ENCODE measurements around the gene SRRT.

SRRT gene

GRCh38 chr7:100882785-100883526 is 8.1 kb downstream of the SRRT start:
- DNase-seq: no peak

DNA sequence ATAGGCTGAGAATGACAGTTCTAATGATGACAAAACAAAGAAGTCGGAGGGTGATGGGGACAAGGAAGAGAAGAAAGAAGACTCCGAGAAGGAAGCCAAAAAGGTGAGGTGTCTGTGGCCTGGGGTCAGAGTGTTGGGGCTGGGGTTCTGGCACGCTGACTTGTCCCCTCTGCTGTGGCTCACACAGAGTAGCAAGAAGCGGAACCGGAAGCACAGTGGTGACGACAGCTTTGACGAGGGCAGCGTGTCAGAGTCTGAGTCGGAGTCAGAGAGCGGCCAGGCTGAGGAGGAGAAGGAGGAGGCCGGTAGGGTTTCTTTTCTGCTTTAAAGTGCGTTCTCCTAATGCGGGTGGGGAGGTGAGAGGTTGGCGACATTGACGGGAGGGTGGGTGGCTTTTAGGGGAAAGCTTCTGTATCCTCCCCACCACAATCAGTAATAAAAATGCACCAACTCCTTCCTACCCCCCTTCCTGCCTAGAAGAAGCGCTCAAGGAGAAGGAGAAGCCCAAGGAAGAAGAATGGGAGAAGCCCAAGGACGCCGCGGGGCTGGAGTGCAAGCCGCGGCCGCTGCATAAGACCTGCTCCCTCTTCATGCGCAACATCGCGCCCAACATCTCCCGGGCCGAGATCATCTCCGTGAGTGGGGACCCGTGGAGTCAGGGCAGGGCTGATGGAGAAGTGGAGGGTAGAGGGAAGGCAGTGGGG is 10.0 kb downstream of the SRRT start:
- peak; percentile 41 for DNase-seq

DNA sequence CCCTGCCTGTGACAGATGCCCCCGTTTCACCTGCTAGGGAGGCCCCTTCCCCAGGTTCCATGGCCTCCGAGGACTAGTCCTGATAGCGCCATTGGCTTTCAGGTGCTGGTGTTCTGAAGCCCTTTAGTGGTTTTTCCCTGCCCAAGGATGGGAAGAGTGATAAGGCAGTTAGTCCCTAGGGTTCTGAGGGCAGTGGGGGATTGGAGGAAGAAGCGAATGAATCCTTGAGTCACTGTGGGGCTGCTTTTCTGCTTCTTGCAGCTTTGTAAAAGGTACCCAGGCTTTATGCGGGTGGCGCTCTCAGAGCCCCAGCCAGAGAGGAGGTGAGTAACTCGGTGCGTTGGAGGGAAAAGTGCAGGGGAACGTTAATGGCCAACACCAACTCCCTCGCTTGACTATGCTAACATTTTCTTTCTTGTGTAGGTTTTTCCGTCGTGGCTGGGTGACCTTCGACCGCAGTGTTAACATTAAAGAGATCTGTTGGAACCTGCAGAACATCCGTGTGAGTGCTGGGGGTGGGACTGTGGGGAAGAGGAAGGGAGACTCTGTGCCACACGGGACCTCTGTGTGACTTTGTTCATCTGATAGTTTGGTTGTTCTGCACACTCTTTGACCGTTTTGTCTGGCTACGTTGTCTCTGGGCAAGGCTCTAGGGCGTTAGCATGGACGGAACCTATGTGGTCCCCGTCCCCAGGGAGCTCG is 10.7 kb downstream of the SRRT start:
- DNase-seq: no peak

GRCh38 chr7:100886142-100886935 is 11.4 kb downstream of the SRRT start:
- no peak for DNase-seq

- DNase-seq: no peak
Observed at GRCh38 chr7:100886936-100887515, 12.1 kb downstream of the SRRT start.

DNA sequence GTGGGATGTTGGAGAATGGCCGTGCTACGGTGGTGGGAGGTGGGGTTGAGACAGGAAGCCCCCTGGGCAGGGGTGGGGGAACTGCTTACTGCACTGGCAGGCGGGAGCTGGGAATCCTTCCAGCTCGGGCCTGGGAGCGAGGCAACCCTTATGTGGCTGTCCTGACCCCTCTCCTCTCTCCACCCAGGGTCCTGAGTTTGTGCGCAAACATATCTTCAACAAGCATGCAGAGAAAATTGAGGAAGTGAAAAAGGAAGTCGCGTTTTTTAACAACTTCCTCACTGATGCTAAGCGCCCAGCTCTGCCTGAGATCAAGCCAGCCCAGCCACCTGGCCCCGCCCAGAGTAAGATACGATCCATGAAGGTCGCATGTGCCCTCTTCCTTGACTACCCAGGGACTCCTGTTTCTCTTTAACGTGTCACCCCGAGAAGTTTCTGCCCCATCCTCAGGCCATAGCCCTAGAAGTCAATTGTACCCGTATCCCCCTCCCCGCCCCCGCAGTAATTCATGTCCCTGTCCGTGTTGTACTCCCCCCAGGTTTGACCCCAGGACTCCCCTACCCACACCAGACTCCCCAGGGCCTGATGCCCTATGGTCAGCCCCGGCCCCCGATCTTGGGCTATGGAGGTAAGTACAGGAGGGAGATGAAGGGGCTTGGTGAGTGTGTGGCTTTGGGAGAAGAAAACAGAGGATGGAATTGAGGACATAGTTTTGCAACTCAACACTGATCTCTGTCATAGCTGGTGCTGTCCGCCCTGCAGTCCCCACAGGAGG is 12.8 kb downstream of the SRRT start:
- DNase-seq: peak; percentile 76

DNA sequence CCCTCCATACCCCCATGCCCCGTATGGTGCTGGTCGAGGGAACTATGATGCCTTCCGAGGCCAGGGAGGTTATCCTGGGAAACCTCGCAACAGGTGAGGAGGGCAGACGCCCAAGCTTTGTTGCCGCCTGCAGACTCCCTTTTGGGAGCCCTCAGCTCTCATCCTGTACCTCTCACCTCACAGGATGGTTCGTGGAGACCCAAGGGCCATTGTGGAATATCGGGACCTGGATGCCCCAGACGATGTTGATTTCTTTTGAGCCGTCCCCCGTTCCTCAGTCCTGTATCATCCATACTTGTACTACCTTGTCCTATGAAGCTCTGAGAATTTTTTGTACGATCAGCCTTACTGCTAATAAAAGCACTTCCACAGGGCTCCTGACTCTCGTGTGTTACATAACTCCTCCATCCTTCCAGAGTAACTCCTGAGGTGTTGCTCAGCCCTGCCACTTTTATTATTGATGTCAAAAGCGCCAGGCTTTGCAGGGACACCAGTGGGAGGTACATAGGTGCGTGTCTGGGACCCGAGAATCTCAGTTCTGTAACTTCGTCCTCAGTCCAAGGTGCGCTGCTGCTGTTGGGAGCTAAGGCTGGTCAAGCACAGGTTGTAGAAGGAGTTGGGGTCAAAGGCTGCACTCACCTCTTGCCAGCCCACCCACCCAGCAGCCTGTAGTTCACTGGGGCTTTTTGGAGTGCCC is 13.5 kb downstream of the SRRT start:
- no peak for DNase-seq

DNA sequence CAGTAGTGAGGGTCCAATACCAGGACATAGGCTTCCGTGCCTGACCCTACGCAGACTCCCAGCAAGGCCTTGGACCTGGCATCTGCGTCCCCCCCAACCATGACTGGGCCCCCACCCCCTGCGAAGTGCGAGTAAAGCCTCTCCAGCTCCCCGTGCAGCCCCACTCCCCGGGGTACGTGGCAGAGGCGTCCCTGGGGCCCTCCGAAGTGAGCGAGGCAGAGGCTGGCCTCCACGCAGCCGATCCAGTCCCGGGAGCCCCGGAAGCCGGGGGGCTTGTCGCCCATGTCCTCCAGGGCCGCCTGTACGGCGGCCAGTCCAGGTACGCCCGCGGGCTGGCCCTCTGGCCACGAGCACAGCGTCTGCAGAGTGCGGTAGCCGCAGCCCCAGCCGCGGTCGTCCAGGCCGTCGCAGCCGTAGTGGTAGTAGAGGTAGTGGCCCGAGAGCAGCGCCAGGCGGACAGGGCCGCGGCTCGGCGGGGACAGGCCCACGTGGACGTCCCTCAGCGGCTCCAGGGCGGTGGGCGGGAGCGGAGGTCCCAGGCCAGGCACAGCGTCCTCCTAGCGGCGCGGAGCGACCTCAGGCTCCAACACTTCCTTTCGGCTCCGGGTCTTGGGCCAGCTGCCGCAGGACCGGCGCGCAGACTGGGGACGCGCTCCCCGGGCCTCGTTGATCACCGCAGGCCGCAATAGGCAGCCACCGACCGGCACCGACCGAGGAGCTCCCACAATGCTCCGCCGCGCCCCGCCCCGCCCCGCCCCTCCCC is 14.3 kb downstream of the SRRT start, which contains the start of gene UFSP1:
Gene UFSP1, minus strand, starts transcription at position 728 of the 763 bp plus-strand sequence. Its CDS starts 444 bp downstream, at position 284.
- no peak for DNase-seq

- DNase-seq: no peak
Observed at GRCh38 chr7:100890653-100891567, 16.0 kb downstream of the SRRT start.

DNA sequence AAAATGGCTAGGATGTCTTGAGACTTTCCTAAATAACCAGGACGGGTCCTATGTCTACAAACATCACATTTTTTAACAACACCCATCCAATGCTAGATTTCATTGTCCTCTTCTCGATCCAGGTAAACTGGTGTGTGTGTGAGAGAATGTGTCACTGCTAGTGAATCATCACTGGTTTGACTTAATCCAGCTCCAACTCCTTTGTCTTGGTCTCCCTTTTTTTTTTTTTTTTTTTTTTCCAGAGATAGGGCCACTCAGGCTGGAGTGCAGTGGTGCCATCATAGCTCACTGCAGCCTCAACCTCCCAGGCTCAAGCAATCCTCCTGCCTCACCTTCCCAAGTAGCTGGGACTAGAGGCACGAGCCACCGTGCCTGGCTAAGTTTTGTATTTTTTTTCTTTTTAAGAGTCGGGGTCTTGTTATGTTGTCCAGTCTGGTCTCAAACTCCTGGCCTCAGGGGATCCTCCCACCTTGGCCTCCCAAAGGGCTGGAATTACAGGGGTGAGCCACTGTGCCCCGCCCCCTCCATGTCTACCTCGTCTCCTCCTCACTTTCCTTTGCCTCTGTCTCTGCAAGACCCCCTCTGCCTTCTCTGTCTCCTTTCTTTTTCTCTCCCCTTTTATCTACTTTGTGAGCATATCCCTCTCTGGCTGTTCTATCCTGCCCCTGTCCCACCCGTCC is 16.8 kb downstream of the SRRT start:
- DNase-seq: no peak

DNA sequence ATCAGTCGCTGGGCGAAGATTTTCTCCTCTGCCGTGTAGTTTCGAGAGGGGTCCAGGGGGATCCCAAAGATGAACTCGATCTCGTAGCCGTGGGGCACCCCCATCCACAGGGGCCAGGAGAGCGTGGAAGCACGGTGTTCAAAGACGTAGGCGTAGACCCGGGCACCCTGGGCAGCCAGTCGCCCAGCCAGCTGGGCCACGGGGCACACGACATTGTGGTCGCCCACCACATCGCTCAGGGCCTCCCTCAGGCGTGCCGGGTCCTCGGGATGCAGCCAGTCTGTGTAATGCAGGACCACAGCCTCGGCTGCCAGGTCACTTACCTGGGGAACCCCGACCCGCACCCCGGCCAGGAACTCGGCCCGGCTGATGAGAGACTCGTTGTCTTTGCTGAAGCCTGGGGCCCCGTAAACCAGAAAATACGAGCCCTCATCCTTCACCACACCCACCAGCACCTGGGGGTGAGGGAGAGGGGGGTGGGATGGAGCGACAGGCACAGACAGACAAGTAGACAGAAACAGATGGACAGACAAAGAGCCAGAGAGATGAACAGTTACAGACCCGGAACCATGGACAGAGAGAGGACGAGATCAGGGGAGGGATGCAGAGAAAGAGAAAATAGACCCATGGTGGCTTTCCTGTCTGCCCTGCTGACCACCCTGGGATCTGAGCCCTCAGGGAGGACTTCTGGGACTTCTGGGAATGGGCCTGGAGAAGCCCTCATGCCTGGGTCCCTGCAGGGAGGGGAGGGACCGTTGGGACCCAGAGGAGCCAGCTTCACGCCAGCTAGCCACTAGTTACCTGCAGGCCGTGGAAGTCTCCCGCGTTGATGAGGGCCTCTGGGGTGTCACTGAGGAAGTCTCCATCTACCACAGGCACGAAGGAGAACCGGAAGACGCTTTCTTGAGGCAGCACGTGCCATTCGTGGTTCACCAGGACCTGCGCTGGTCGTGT is 17.7 kb downstream of the SRRT start:
- no peak for DNase-seq

GRCh38 chr7:100893318-100893895 is 18.5 kb downstream of the SRRT start:
- no peak for DNase-seq

GRCh38 chr7:100893910-100894721 is 19.2 kb downstream of the SRRT start:
- DNase-seq: no peak

- peak; percentile 46 for DNase-seq
Observed at GRCh38 chr7:100894860-100895700, 20.2 kb downstream of the SRRT start.

DNA sequence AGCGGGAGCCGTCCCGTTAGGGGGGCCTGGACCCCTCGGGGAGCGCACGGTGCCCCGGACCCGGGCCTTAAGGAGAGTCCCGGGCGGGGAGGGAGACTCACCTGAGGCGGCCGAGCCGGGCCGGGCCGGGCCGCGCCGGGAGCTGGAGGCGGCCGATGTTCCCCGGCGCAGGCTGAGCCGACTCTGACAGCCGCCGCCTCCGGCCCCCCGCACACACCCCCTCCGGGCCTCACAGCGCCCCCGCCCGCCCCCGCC is 20.7 kb downstream of the SRRT start, which contains the start of gene ACHE:
Gene ACHE, minus strand, starts transcription at position 188 of the 255 bp plus-strand sequence. CDS start 1,656 bp downstream, outside the sequence.
- no peak for DNase-seq

Measured in activated CD4-positive, alpha-beta T cell treated with anti-CD3 and anti-CD28 coated beads, Interleukin-2, amount 50 U/mL, for 16 hours (primary cell).